Astrocyte (in vitro differentiated cells and primary cell): ENCODE measurements around the gene HNRNPC. TPM values are rescaled to one million over a fixed set of nuclear protein-coding genes. Genes with fewer than 3 reads are reported as not detected.

Source experiments
- DNase-seq: peaks from one replicate; pipeline ENCODE4 v3.0.0-alpha.2; 2010; ENCODE audit warnings: low read depth
- FAIRE-seq: peaks from 2 replicates; lab custom pipeline; 2011; peaks lifted over from hg19 to GRCh38; lab: Jason Lieb, UNC
- H2AFZ ChIP-seq: 2 replicates; pipeline ENCODE4 v1.6.0; 2012; ENCODE audit warnings: low read depth, low read length, inconsistent platforms
- H3K27ac ChIP-seq: 2 replicates; pipeline ENCODE4 v1.5.1; 2011; ENCODE audit warnings: low read depth, low read length, inconsistent platforms
- H3K27me3 ChIP-seq: 2 replicates; pipeline ENCODE4 v1.6.0; 2011; ENCODE audit warnings: low read length, inconsistent platforms; ENCODE audit not compliant: insufficient read depth
- H3K36me3 ChIP-seq: 2 replicates; pipeline ENCODE4 v1.5.1; 2011; ENCODE audit warnings: low read length, inconsistent platforms; ENCODE audit not compliant: insufficient read depth
- H3K4me1 ChIP-seq: 2 replicates; pipeline ENCODE4 v1.5.1; 2011; ENCODE audit warnings: low read length, inconsistent platforms; ENCODE audit not compliant: insufficient read depth
- H3K4me2 ChIP-seq: 2 replicates; pipeline ENCODE4 v1.6.0; 2012; ENCODE audit warnings: low read length, inconsistent platforms
- H3K4me3 ChIP-seq: 2 replicates; pipeline ENCODE4 v1.5.1; 2011; ENCODE audit warnings: low read depth, mild to moderate bottlenecking, low read length, inconsistent platforms; ENCODE audit not compliant: insufficient read depth
- H3K79me2 ChIP-seq: 2 replicates; pipeline ENCODE4 v1.6.0; 2012; ENCODE audit warnings: mild to moderate bottlenecking, low read length, inconsistent platforms; ENCODE audit not compliant: insufficient read depth
- H3K9ac ChIP-seq: 2 replicates; pipeline ENCODE4 v1.6.0; 2012; ENCODE audit warnings: mild to moderate bottlenecking, low read length, inconsistent platforms
- H3K9me3 ChIP-seq: 2 replicates; pipeline ENCODE4 v1.5.1; 2012; ENCODE audit warnings: low read depth, mild to moderate bottlenecking, low read length, inconsistent platforms; ENCODE audit not compliant: insufficient read depth
- H4K20me1 ChIP-seq: 2 replicates; pipeline ENCODE4 v1.6.0; 2012; ENCODE audit warnings: low read length, inconsistent platforms; ENCODE audit not compliant: insufficient read depth
- H3K27ac Mint-ChIP-seq: one replicate; pipeline ENCODE4 v1.8.0; 2021; ENCODE audit warnings: mild to moderate bottlenecking, mixed read lengths; ENCODE audit not compliant: unreplicated experiment
- H3K27me3 Mint-ChIP-seq: one replicate; pipeline ENCODE4 v1.8.0; 2021; ENCODE audit warnings: low read depth, mixed read lengths; ENCODE audit not compliant: unreplicated experiment
- H3K36me3 Mint-ChIP-seq: one replicate; pipeline ENCODE4 v1.8.0; 2021; ENCODE audit warnings: low read depth, mixed read lengths; ENCODE audit not compliant: unreplicated experiment
- H3K4me1 Mint-ChIP-seq: one replicate; pipeline ENCODE4 v1.8.0; 2021; ENCODE audit warnings: low read depth, mixed read lengths; ENCODE audit not compliant: unreplicated experiment
- H3K4me3 Mint-ChIP-seq: one replicate; pipeline ENCODE4 v1.8.0; 2021; ENCODE audit warnings: mild to moderate bottlenecking, moderate library complexity, mixed read lengths; ENCODE audit not compliant: unreplicated experiment
- H3K9me3 Mint-ChIP-seq: one replicate; pipeline ENCODE4 v1.8.0; 2021; ENCODE audit warnings: mild to moderate bottlenecking, mixed read lengths; ENCODE audit not compliant: unreplicated experiment
- EZH2 ChIP-seq: IDR thresholded peaks from 2 replicates; pipeline ENCODE4 v1.6.1; 2012; ENCODE audit warnings: mild to moderate bottlenecking, low read length, inconsistent platforms; ENCODE audit not compliant: insufficient read depth
- total RNA-seq: library from RNA; stranded (reverse); gene quantifications from 2 replicates; pipeline ENCODE4 v1.2.1, GENCODE V29; 2021
- TF ChIP-seq, protein P1 (sequence below): IDR thresholded peaks from 2 replicates; pipeline ENCODE4 v1.5.1; 2011; ENCODE audit warnings: low read depth, mild to moderate bottlenecking, inconsistent platforms, low read length, moderate library complexity; ENCODE audit not compliant: insufficient read depth

The HNRNPC gene
- total RNA-seq, 1 donor from 2014 or later = 525 TPM

DNA sequence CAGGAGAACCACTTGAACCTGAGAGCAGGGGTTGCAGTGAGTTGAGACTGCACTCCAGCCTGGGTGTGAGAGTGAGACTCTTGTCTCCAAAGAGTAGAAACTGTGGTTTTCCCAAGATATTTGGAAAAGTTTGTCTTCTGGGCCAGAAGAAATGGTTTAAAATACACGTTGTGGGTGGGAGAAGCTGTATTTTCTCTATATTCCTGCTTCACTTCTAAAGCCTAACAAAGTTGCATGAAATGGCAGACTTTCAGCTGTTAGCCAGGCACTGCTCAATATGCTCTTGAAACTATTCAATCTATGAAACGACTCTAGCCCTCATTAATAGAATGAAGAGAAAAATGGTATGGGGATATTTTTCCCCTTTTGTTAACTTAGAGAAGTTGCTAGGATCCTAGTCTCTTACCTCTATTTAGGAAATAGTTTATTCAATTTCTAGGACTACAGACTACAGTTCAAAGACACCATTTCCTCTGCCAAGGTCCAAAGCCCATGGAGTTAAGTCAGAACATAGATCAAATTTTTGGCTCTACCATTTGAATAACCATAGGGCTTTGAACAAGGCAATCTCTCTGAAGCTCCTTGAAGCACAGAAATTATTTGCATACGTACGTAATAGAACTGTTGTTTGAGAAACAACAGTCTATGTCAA is 64.1 kb downstream of the HNRNPC start:
- Histone ChIP-seq H2AFZ (no peak overlapping the region), H3K79me2 (peaks cover 8% of the 10 kb centered on the region), H3K9me3 (no peaks in the 10 kb centered on the region), H3K4me2 (no peak overlapping the region), H3K27me3 (no peaks in the 10 kb centered on the region), H3K9ac (no peak overlapping the region), H3K27ac (no peak overlapping the region), H3K4me3 (no peak overlapping the region), H3K36me3 (peaks cover 72% of the 10 kb centered on the region), H4K20me1 (peaks cover 98% of the 10 kb centered on the region), H3K4me1 (no peaks in the 10 kb centered on the region)
- no peak for DNase-seq
- Mint-ChIP-seq H3K27ac (no peak overlapping the region), H3K27me3 (no peaks in the 10 kb centered on the region), H3K9me3 (no peaks in the 10 kb centered on the region), H3K4me3 (no peak overlapping the region), H3K36me3 (peaks cover 37% of the 10 kb centered on the region), H3K4me1 (peaks cover 22% of the 10 kb centered on the region)
- no peak for FAIRE-seq
- TF ChIP-seq EZH2 = no peak
- TF ChIP-seq, protein P1, sequence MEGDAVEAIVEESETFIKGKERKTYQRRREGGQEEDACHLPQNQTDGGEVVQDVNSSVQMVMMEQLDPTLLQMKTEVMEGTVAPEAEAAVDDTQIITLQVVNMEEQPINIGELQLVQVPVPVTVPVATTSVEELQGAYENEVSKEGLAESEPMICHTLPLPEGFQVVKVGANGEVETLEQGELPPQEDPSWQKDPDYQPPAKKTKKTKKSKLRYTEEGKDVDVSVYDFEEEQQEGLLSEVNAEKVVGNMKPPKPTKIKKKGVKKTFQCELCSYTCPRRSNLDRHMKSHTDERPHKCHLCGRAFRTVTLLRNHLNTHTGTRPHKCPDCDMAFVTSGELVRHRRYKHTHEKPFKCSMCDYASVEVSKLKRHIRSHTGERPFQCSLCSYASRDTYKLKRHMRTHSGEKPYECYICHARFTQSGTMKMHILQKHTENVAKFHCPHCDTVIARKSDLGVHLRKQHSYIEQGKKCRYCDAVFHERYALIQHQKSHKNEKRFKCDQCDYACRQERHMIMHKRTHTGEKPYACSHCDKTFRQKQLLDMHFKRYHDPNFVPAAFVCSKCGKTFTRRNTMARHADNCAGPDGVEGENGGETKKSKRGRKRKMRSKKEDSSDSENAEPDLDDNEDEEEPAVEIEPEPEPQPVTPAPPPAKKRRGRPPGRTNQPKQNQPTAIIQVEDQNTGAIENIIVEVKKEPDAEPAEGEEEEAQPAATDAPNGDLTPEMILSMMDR = no peak

DNA sequence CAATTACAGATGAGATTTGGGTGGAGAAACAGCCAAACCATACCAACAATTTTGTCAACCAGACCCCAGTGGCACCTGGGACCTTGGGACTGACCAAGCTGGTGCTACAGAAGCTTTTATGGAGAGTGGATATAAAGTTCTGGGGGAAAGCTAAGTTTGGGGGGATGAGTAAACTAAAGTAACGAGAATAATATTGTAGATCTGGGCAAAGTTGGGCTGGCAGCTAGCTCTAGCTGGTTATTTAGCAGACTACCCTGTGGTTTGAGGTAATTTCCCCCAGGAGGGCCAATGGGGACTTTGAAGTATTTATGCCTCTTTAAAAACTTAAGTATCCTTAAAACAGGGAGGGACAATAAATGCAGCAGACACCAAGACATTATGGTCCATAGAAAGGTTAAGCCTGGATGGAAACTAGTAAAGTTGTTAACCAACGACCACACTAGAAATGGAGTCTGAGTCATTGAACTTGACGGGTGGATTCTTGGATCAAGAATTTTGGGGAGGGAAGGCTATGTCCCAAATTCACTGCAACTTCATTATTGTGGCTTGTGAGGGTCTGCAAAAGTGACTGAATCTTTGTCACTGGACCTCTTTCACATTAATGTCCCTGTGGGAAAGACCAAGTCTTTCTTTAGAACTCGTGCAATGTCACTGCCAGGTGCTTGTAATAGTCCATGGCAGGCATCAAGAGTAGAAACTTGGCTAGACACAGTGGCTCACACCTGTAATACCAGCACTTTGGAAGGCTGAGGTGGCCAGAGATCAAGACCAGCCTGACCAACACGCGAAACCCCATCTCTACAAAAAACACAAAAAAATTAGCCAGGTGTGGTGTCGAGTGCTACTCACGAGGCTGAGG is 64.8 kb downstream of the HNRNPC start:
- H3K79me2 ChIP-seq = peaks cover 8% of the 10 kb centered on the region
- TF ChIP-seq, protein P1 = no peak
- no peak for TF ChIP-seq EZH2
- peaks cover 37% of the 10 kb centered on the region for H3K36me3 Mint-ChIP-seq
- H2AFZ ChIP-seq = no peak overlapping the region
- peaks cover 97% of the 10 kb centered on the region for H4K20me1 ChIP-seq
- H3K27me3 ChIP-seq = no peaks in the 10 kb centered on the region
- H3K27ac Mint-ChIP-seq = peak overlapping the region; percentile 2
- no peak overlapping the region for H3K4me2 ChIP-seq
- no peak overlapping the region for H3K27ac ChIP-seq
- H3K4me3 Mint-ChIP-seq = no peak overlapping the region
- H3K9me3 ChIP-seq = no peaks in the 10 kb centered on the region
- H3K4me1 ChIP-seq = no peaks in the 10 kb centered on the region
- peaks cover 65% of the 10 kb centered on the region for H3K36me3 ChIP-seq
- no peak overlapping the region for H3K4me3 ChIP-seq
- H3K9ac ChIP-seq = no peak overlapping the region
- FAIRE-seq = no peak
- peaks cover 22% of the 10 kb centered on the region for H3K4me1 Mint-ChIP-seq
- no peak for DNase-seq
- no peaks in the 10 kb centered on the region for H3K27me3 Mint-ChIP-seq
- H3K9me3 Mint-ChIP-seq = no peaks in the 10 kb centered on the region
